CD4-positive, CD25-positive, alpha-beta regulatory T cell (primary cell): ENCODE results near the gene MSI2. TPM values are rescaled to one million over a fixed set of nuclear protein-coding genes. Genes with fewer than 3 reads are reported as not detected.
A peak's percentile ranks its signal among the peaks of the same experiment; 100 is the strongest.

Source experiments
- ATAC-seq, 2 donors: fragments of 150-1000 bp; cut with Tn5 transposase; one replicate each; pipeline ENCODE4 v1.10.0; 2021; ENCODE audit warnings: low read depth in 2 of 2, moderate number of reproducible peaks in 2 of 2, moderate library complexity in 1 of 2
- DNase-seq, 3 donors: peaks; one replicate each; pipeline versions ENCODE4 v3.0.0 to v3.0.0-alpha.2; 2012 to 2022; ENCODE audit warnings: mixed read lengths in 1 of 3
- H3K27ac ChIP-seq: one replicate; pipeline ENCODE4 v1.7.0; 2013; ENCODE audit warnings: mild to moderate bottlenecking, low read length; ENCODE audit not compliant: insufficient read depth, poor library complexity, severe bottlenecking
- H3K27me3 ChIP-seq: one replicate; pipeline ENCODE4 v1.7.0; 2013; ENCODE audit warnings: low read length; ENCODE audit not compliant: control insufficient read depth, insufficient read depth
- H3K36me3 ChIP-seq: one replicate; pipeline ENCODE4 v1.7.0; 2013; ENCODE audit warnings: mild to moderate bottlenecking, low read length, moderate library complexity; ENCODE audit not compliant: control insufficient read depth, insufficient read depth
- H3K4me1 ChIP-seq: 2 replicates; pipeline ENCODE4 v1.7.0; 2013; ENCODE audit warnings: mild to moderate bottlenecking, low read length; ENCODE audit not compliant: insufficient read depth, control insufficient read depth, poor library complexity, severe bottlenecking
- H3K4me3 ChIP-seq: one replicate; pipeline ENCODE4 v1.7.0; 2013; ENCODE audit warnings: low read depth, mild to moderate bottlenecking, low read length, moderate library complexity
- H3K9me3 ChIP-seq, 2 experiments: 1 replicate in 1 of 2; 2 replicates in 1 of 2; pipeline ENCODE4 v1.7.0; 2013; ENCODE audit warnings: low read length in 2 of 2, mild to moderate bottlenecking in 1 of 2, moderate library complexity in 1 of 2; ENCODE audit not compliant: control insufficient read depth in 2 of 2
- H3K27ac Mint-ChIP-seq, 3 donors: one replicate each; pipeline ENCODE4 v1.8.0; 2020 to 2022; ENCODE audit warnings: mild to moderate bottlenecking in 3 of 3, mixed read lengths in 3 of 3, moderate library complexity in 2 of 3
- H3K27me3 Mint-ChIP-seq: one replicate; pipeline ENCODE4 v1.8.0; 2022; ENCODE audit warnings: mild to moderate bottlenecking, mixed read lengths
- H3K36me3 Mint-ChIP-seq: one replicate; pipeline ENCODE4 v1.8.0; 2020; ENCODE audit warnings: mixed read lengths
- H3K4me1 Mint-ChIP-seq, 4 donors: one replicate each; pipeline ENCODE4 v1.8.0; 2020 to 2022; ENCODE audit warnings: mixed read lengths in 4 of 4, mild to moderate bottlenecking in 1 of 4
- H3K4me3 Mint-ChIP-seq, 4 donors: one replicate each; pipeline ENCODE4 v1.8.0; 2020 to 2022; ENCODE audit warnings: mild to moderate bottlenecking in 4 of 4, mixed read lengths in 4 of 4, moderate library complexity in 3 of 4
- H3K9me3 Mint-ChIP-seq, 7 donors: one replicate each; pipeline ENCODE4 v1.8.0; 2020 to 2022; ENCODE audit warnings: mixed read lengths in 7 of 7, mild to moderate bottlenecking in 3 of 7, moderate library complexity in 2 of 7
- polyA plus RNA-seq, 4 donors: library from polyadenylated mRNA; unstranded; fragments of 300-500 nt; fragmentation: Illumina TruSeq; gene quantifications; one replicate each; pipeline ENCODE4 v1.2.3, GENCODE V29; 2021
- total RNA-seq: library from RNA; stranded (reverse); gene quantifications from one replicate; pipeline ENCODE4 v1.2.3, GENCODE V29; 2022

The MSI2 gene
- total and polyA plus RNA-seq, 5 donors from 2014 or later: 3.2 to 177 (median 3.4) TPM

- no peaks in the 10 kb centered on the region for H3K9me3 Mint-ChIP-seq
- Histone ChIP-seq H3K9me3 (no peaks in the 10 kb centered on the region), H3K27me3 (no peaks in the 10 kb centered on the region), H3K4me3 (no peak overlapping the region), H3K27ac (no peak overlapping the region), H3K36me3 (no peaks in the 10 kb centered on the region), H3K4me1 (no peaks in the 10 kb centered on the region)
- no peaks in the 10 kb centered on the region for H3K27me3 Mint-ChIP-seq
- DNase-seq: no peak
- no peak overlapping the region for H3K27ac Mint-ChIP-seq
- H3K4me3 Mint-ChIP-seq: no peak overlapping the region
- H3K4me1 Mint-ChIP-seq: peaks cover 3 to 39% (median 28%) of the 10 kb centered on the region in 4 donors
- peaks cover 24% of the 10 kb centered on the region for H3K36me3 Mint-ChIP-seq
- no peak for ATAC-seq
Observed at GRCh38 chr17:57370037-57370581, 113.8 kb downstream of the MSI2 start.

GRCh38 chr17:57370619-57371018 lies 114.3 kb downstream of the MSI2 start:
- Mint-ChIP-seq H3K36me3 (peaks cover 23% of the 10 kb centered on the region), H3K27me3 (no peaks in the 10 kb centered on the region), H3K4me3 (no peak overlapping the region), H3K27ac (no peak overlapping the region), H3K4me1 (peaks cover 3 to 38% (median 26%) of the 10 kb centered on the region in 4 donors), H3K9me3 (no peaks in the 10 kb centered on the region)
- H3K27ac ChIP-seq: no peak overlapping the region
- no peaks in the 10 kb centered on the region for H3K4me1 ChIP-seq
- H3K9me3 ChIP-seq: no peaks in the 10 kb centered on the region
- ATAC-seq: no peak
- no peak for DNase-seq
- H3K36me3 ChIP-seq: no peaks in the 10 kb centered on the region
- H3K27me3 ChIP-seq: no peaks in the 10 kb centered on the region
- no peak overlapping the region for H3K4me3 ChIP-seq

- H3K9me3 Mint-ChIP-seq: no peaks in the 10 kb centered on the region
- H3K27me3 ChIP-seq: no peaks in the 10 kb centered on the region
- no peak for ATAC-seq
Observed at GRCh38 chr17:57372156-57372555, 115.8 kb downstream of the MSI2 start.

GRCh38 chr17:57373048-57373447 lies 116.7 kb downstream of the MSI2 start:
- ATAC-seq: no peak

More at GRCh38 chr17:57372156-57372555, 115.8 kb downstream of the MSI2 start:
- no peaks in the 10 kb centered on the region for H3K9me3 ChIP-seq
- H3K27me3 Mint-ChIP-seq: no peaks in the 10 kb centered on the region
- no peak overlapping the region for H3K27ac ChIP-seq
- peaks cover 3 to 37% (median 23%) of the 10 kb centered on the region in 4 donors for H3K4me1 Mint-ChIP-seq
- no peak overlapping the region for H3K4me3 Mint-ChIP-seq
- peaks cover 19% of the 10 kb centered on the region for H3K36me3 Mint-ChIP-seq
- H3K4me3 ChIP-seq: no peak overlapping the region
- no peaks in the 10 kb centered on the region for H3K36me3 ChIP-seq
- DNase-seq: no peak
- no peak overlapping the region for H3K27ac Mint-ChIP-seq
- H3K4me1 ChIP-seq: no peaks in the 10 kb centered on the region

GRCh38 chr17:57373756-57374155 lies 117.4 kb downstream of the MSI2 start:
- no peaks in the 10 kb centered on the region for H3K9me3 Mint-ChIP-seq
- H3K4me3 Mint-ChIP-seq: no peak overlapping the region
- Histone ChIP-seq H3K4me3 (no peak overlapping the region), H3K9me3 (no peaks in the 10 kb centered on the region), H3K4me1 (no peaks in the 10 kb centered on the region), H3K36me3 (no peaks in the 10 kb centered on the region), H3K27me3 (no peaks in the 10 kb centered on the region), H3K27ac (no peak overlapping the region)
- H3K27me3 Mint-ChIP-seq: no peaks in the 10 kb centered on the region
- peaks cover 3 to 32% (median 23%) of the 10 kb centered on the region in 4 donors for H3K4me1 Mint-ChIP-seq
- peak overlapping the region in 1 of 3 donors; percentile 31 for H3K27ac Mint-ChIP-seq
- ATAC-seq (no peak), DNase-seq (no peak)
- H3K36me3 Mint-ChIP-seq: peaks cover 19% of the 10 kb centered on the region

More at GRCh38 chr17:57373048-57373447, 116.7 kb downstream of the MSI2 start:
- no peak overlapping the region for H3K4me3 Mint-ChIP-seq
- H3K4me1 Mint-ChIP-seq: peaks cover 3 to 34% (median 23%) of the 10 kb centered on the region in 4 donors
- no peaks in the 10 kb centered on the region for H3K9me3 Mint-ChIP-seq
- Histone ChIP-seq H3K27ac (no peak overlapping the region), H3K9me3 (no peaks in the 10 kb centered on the region), H3K36me3 (no peaks in the 10 kb centered on the region), H3K4me3 (no peak overlapping the region), H3K27me3 (no peaks in the 10 kb centered on the region), H3K4me1 (no peaks in the 10 kb centered on the region)
- peaks cover 19% of the 10 kb centered on the region for H3K36me3 Mint-ChIP-seq
- no peaks in the 10 kb centered on the region for H3K27me3 Mint-ChIP-seq
- DNase-seq: no peak
- H3K27ac Mint-ChIP-seq: peak overlapping the region in 1 of 3 donors; percentile 31

GRCh38 chr17:57375040-57375769 lies 118.9 kb downstream of the MSI2 start:
- no peak overlapping the region for H3K4me3 Mint-ChIP-seq
- Histone ChIP-seq H3K9me3 (no peaks in the 10 kb centered on the region), H3K4me1 (no peaks in the 10 kb centered on the region), H3K27ac (no peak overlapping the region), H3K27me3 (no peaks in the 10 kb centered on the region), H3K4me3 (no peak overlapping the region), H3K36me3 (no peaks in the 10 kb centered on the region)
- peaks cover 19% of the 10 kb centered on the region for H3K36me3 Mint-ChIP-seq
- ATAC-seq (no peak), DNase-seq (no peak)
- H3K4me1 Mint-ChIP-seq: peaks cover 5 to 33% (median 24%) of the 10 kb centered on the region in 4 donors
- H3K9me3 Mint-ChIP-seq: no peaks in the 10 kb centered on the region
- no peaks in the 10 kb centered on the region for H3K27me3 Mint-ChIP-seq
- H3K27ac Mint-ChIP-seq: no peak overlapping the region

GRCh38 chr17:57375770-57376225 lies 119.5 kb downstream of the MSI2 start:
- DNase-seq (no peak), ATAC-seq (no peak)
- Histone ChIP-seq H3K9me3 (no peaks in the 10 kb centered on the region), H3K4me1 (no peaks in the 10 kb centered on the region), H3K27me3 (no peaks in the 10 kb centered on the region), H3K27ac (no peak overlapping the region), H3K36me3 (no peaks in the 10 kb centered on the region), H3K4me3 (no peak overlapping the region)
- Mint-ChIP-seq H3K4me1 (peaks cover 5 to 32% (median 24%) of the 10 kb centered on the region in 4 donors), H3K27me3 (no peaks in the 10 kb centered on the region), H3K4me3 (no peak overlapping the region), H3K36me3 (peaks cover 19% of the 10 kb centered on the region), H3K9me3 (no peaks in the 10 kb centered on the region), H3K27ac (no peak overlapping the region)
